SK-N-SH treated with all-trans-retinoic acid at 6 μM for 48 hours (cell line): Measurements from ENCODE around the gene PRMT1.

ENCODE experiments used
- ATAC-seq: fragments of 200-7000 bp; cut with Tn5 transposase; 3 replicates; pipeline ENCODE4 v1.9.1; 2020; ENCODE audit warnings: mild to moderate bottlenecking, moderate library complexity
- ARNTL ChIP-seq: fragments of 450-650 bp; formaldehyde crosslinking; IDR thresholded peaks from 2 replicates; pipeline ENCODE4 v1.5.0; 2020; ENCODE audit warnings: low read depth, mild to moderate bottlenecking, moderate library complexity, borderline replicate concordance
- BACH2 ChIP-seq: fragments of 250-450 bp; sonication (Bioruptor Pico); IDR thresholded peaks from 2 replicates; pipeline ENCODE4 v1.9.0; 2021; ENCODE audit warnings: mild to moderate bottlenecking, borderline replicate concordance
- CREB5 ChIP-seq: fragments of 250-450 bp; sonication (Bioruptor Pico); IDR thresholded peaks from 2 replicates; pipeline ENCODE4 v1.5.1; 2020; ENCODE audit warnings: low read depth, mild to moderate bottlenecking, moderate library complexity
- CSDC2 ChIP-seq: fragments of 250-450 bp; sonication (Bioruptor Pico); IDR thresholded peaks from 2 replicates; pipeline ENCODE4 v1.5.0; 2020; ENCODE audit warnings: mild to moderate bottlenecking, moderate library complexity
- CSRNP3 ChIP-seq: fragments of 250-450 bp; sonication (Bioruptor Pico); IDR thresholded peaks from 2 replicates; pipeline ENCODE4 v1.5.1; 2021; ENCODE audit warnings: mild to moderate bottlenecking, moderate library complexity
- ISL1 ChIP-seq: fragments of 250-450 bp; sonication (Bioruptor Pico); IDR thresholded peaks from 2 replicates; pipeline ENCODE4 v2.1.2; 2022; ENCODE audit warnings: mild to moderate bottlenecking, moderate library complexity
- POU6F1 ChIP-seq: fragments of 250-450 bp; sonication (Bioruptor Pico); IDR thresholded peaks from 2 replicates; pipeline ENCODE4 v1.8.0; 2021; ENCODE audit warnings: low read depth, mild to moderate bottlenecking, moderate library complexity, borderline replicate concordance
- PPARA ChIP-seq: fragments of 250-450 bp; sonication (Bioruptor Pico); IDR thresholded peaks from 2 replicates; pipeline ENCODE4 v1.5.0; 2020; ENCODE audit warnings: mild to moderate bottlenecking, borderline replicate concordance
- RARB ChIP-seq: fragments of 250-450 bp; sonication (Bioruptor Pico); IDR thresholded peaks from 2 replicates; pipeline ENCODE4 v1.8.0; 2021; ENCODE audit warnings: mild to moderate bottlenecking, moderate library complexity
- SNAI2 ChIP-seq: fragments of 250-450 bp; sonication (Bioruptor Pico); IDR thresholded peaks from 2 replicates; pipeline ENCODE4 v1.5.0; 2020; ENCODE audit warnings: mild to moderate bottlenecking, moderate library complexity
- TCF4 ChIP-seq: fragments of 250-450 bp; sonication (Bioruptor Pico); IDR thresholded peaks from 2 replicates; pipeline ENCODE4 v1.8.0; 2021; ENCODE audit warnings: mild to moderate bottlenecking, moderate library complexity, borderline replicate concordance
- TOX ChIP-seq: fragments of 250-450 bp; sonication (Bioruptor Pico); IDR thresholded peaks from 2 replicates; pipeline ENCODE4 v1.8.0; 2021; ENCODE audit warnings: mild to moderate bottlenecking, moderate library complexity, borderline replicate concordance
- TSHZ2 ChIP-seq: fragments of 250-450 bp; sonication (Bioruptor Pico); IDR thresholded peaks from 2 replicates; pipeline ENCODE4 v1.5.0; 2020; ENCODE audit warnings: mild to moderate bottlenecking, moderate library complexity
- ZC3H10 ChIP-seq: fragments of 250-450 bp; sonication (Bioruptor Pico); IDR thresholded peaks from 2 replicates; pipeline ENCODE4 v1.5.1; 2021; ENCODE audit warnings: mild to moderate bottlenecking, moderate library complexity
- ZFP3 ChIP-seq: fragments of 250-450 bp; sonication (Bioruptor Pico); IDR thresholded peaks from 2 replicates; pipeline ENCODE4 v1.5.0; 2020; ENCODE audit warnings: mild to moderate bottlenecking, moderate library complexity
- ZFP30 ChIP-seq: fragments of 450-650 bp; formaldehyde crosslinking; IDR thresholded peaks from 2 replicates; pipeline ENCODE4 v1.5.0; 2022; ENCODE audit warnings: mild to moderate bottlenecking, moderate library complexity
- ZNF565 ChIP-seq: fragments of 450-650 bp; formaldehyde crosslinking; conservative IDR thresholded peaks from 2 replicates; pipeline ENCODE4 v1.5.0; 2020; ENCODE audit warnings: low read depth, mild to moderate bottlenecking, moderate library complexity
- ZNF70 ChIP-seq: fragments of 450-650 bp; formaldehyde crosslinking; IDR thresholded peaks from 2 replicates; pipeline ENCODE4 v1.5.0; 2020; ENCODE audit warnings: mild to moderate bottlenecking, moderate library complexity

PRMT1 gene

GRCh38 chr19:49677901-49678674, 1.0 kb downstream of the PRMT1 start:
- peak; percentile 25 for ATAC-seq
- no peak for TF ChIP-seq CSDC2

- ATAC-seq: no peak
- no peak for TF ChIP-seq SNAI2 (CRISPR knock-in tag)
- no peak for TF ChIP-seq ZFP30 (CRISPR knock-in tag)
- TF ChIP-seq ZNF70 (CRISPR knock-in tag): no peak
- TF ChIP-seq RARB (CRISPR knock-in tag): no peak
- TF ChIP-seq ARNTL (CRISPR knock-in tag): no peak
- TF ChIP-seq TOX (CRISPR knock-in tag): no peak
- TF ChIP-seq TSHZ2 (CRISPR knock-in tag): no peak
- no peak for TF ChIP-seq CREB5 (CRISPR knock-in tag)
- TF ChIP-seq ZNF565 (CRISPR knock-in tag): no peak
- TF ChIP-seq PPARA (CRISPR knock-in tag): no peak
- TF ChIP-seq ZC3H10: no peak
- no peak for TF ChIP-seq ISL1 (CRISPR knock-in tag)
Measured at GRCh38 chr19:49678985-49679770, 2.1 kb downstream of the PRMT1 start.

- ATAC-seq: no peak
Measured at GRCh38 chr19:49679771-49680413, 2.8 kb downstream of the PRMT1 start.

More at GRCh38 chr19:49679771-49680413, 2.8 kb downstream of the PRMT1 start:
- TF ChIP-seq TCF4 (CRISPR knock-in tag) (no peak), POU6F1 (CRISPR knock-in tag) (no peak), CREB5 (CRISPR knock-in tag) (no peak), SNAI2 (CRISPR knock-in tag) (no peak), BACH2 (CRISPR knock-in tag) (no peak), ZNF565 (CRISPR knock-in tag) (no peak), ZFP3 (CRISPR knock-in tag) (no peak), CSRNP3 (CRISPR knock-in tag) (no peak), TOX (CRISPR knock-in tag) (no peak), RARB (CRISPR knock-in tag) (no peak), ISL1 (CRISPR knock-in tag) (no peak)
